ENCODE measurements around the gene RASGRP2.

The RASGRP2 gene

GRCh38 chr11:64762277-64762673, 18.3 kb upstream of the RASGRP2 start:
- H3K9me3 ChIP-seq (ENCODE audit: low read depth, low read length): no peaks in the 10 kb centered on the region
- no peak for TF ChIP-seq FOXP2 (optimal IDR thresholded peaks at IDR 0.05; ENCODE audit: control extremely low read depth, extremely low read length, insufficient read depth)
- TF ChIP-seq POLR2AphosphoS5 (IDR thresholded peaks at IDR 0.05; ENCODE audit: borderline replicate concordance, low read depth, low read length): peak; percentile 59
- no peak for TF ChIP-seq EZH2 (IDR thresholded peaks at IDR 0.05)
- H3K9ac ChIP-seq (ENCODE audit: insufficient read length): no peak overlapping the region
- DNase-seq (ENCODE audit: low read depth, low spot score): no peak
- no peak overlapping the region for H3K4me3 ChIP-seq
- H3K36me3 ChIP-seq (ENCODE audit: insufficient read depth, low read length): peaks cover 46% of the 10 kb centered on the region
- H3K27ac ChIP-seq: peak overlapping the region; percentile 42; the same call in 1 of the 2 replicates

GRCh38 chr11:64760759-64761420, 16.9 kb upstream of the RASGRP2 start:
- Histone ChIP-seq H3K9ac (ENCODE audit: insufficient read length) (no peak overlapping the region), H3K9me3 (ENCODE audit: low read depth, low read length) (no peaks in the 10 kb centered on the region), H3K4me3 (no peak overlapping the region), H3K27ac (peak overlapping the region; percentile 34; the same call in 1 of the 2 replicates), H3K36me3 (ENCODE audit: insufficient read depth, low read length) (peaks cover 34% of the 10 kb centered on the region)
- no peak for DNase-seq (ENCODE audit: low read depth, low spot score)
- TF ChIP-seq EZH2 (IDR thresholded peaks at IDR 0.05) (no peak), POLR2AphosphoS5 (IDR thresholded peaks at IDR 0.05; ENCODE audit: borderline replicate concordance, low read depth, low read length) (no peak; the same call in 1 of the 2 replicates), FOXP2 (optimal IDR thresholded peaks at IDR 0.05; ENCODE audit: control extremely low read depth, extremely low read length, insufficient read depth) (no peak)

- TF ChIP-seq POLR2AphosphoS5 (IDR thresholded peaks at IDR 0.05; ENCODE audit: borderline replicate concordance, low read depth, low read length) (no peak; the same call in 1 of the 2 replicates), EZH2 (IDR thresholded peaks at IDR 0.05) (no peak), FOXP2 (optimal IDR thresholded peaks at IDR 0.05; ENCODE audit: control extremely low read depth, extremely low read length, insufficient read depth) (no peak)
- H3K4me3 ChIP-seq: no peak within 1 kb of the TSS
- peaks cover 25% of the 10 kb centered on the region for H3K36me3 ChIP-seq (ENCODE audit: insufficient read depth, low read length)
- H3K27ac ChIP-seq: peak within 1 kb of the TSS; percentile 34; the same call in 1 of the 2 replicates
- H3K9me3 ChIP-seq (ENCODE audit: low read depth, low read length): no peaks in the 10 kb centered on the region
- DNase-seq (ENCODE audit: low read depth, low spot score): no peak
- no peak within 1 kb of the TSS for H3K9ac ChIP-seq (ENCODE audit: insufficient read length)
These were observed 16.1 kb upstream of the RASGRP2 start, which contains the start of gene PYGM for GRCh38 chr11:64759722-64760719. TSS of gene PYGM (minus strand) at chr11:64759974. CDS start at chr11:64759898, 76 bp downstream.

GRCh38 chr11:64759131-64759721, 15.3 kb upstream of the RASGRP2 start:
- Histone ChIP-seq H3K4me3 (no peak overlapping the region), H3K9me3 (ENCODE audit: low read depth, low read length) (no peaks in the 10 kb centered on the region), H3K36me3 (ENCODE audit: insufficient read depth, low read length) (peaks cover 18% of the 10 kb centered on the region), H3K27ac (no peak overlapping the region), H3K9ac (ENCODE audit: insufficient read length) (no peak overlapping the region)
- no peak for TF ChIP-seq FOXP2 (optimal IDR thresholded peaks at IDR 0.05; ENCODE audit: control extremely low read depth, extremely low read length, insufficient read depth)
- no peak for TF ChIP-seq POLR2AphosphoS5 (IDR thresholded peaks at IDR 0.05; ENCODE audit: borderline replicate concordance, low read depth, low read length)
- TF ChIP-seq EZH2 (IDR thresholded peaks at IDR 0.05): no peak
- DNase-seq (ENCODE audit: low read depth, low spot score): no peak

- no peak for TF ChIP-seq POLR2AphosphoS5 (IDR thresholded peaks at IDR 0.05; ENCODE audit: borderline replicate concordance, low read depth, low read length)
- no peak for TF ChIP-seq FOXP2 (optimal IDR thresholded peaks at IDR 0.05; ENCODE audit: control extremely low read depth, extremely low read length, insufficient read depth)
- TF ChIP-seq EZH2 (IDR thresholded peaks at IDR 0.05): no peak
- H3K9me3 ChIP-seq (ENCODE audit: low read depth, low read length): no peaks in the 10 kb centered on the region
- H3K4me3 ChIP-seq: no peak overlapping the region
- DNase-seq (ENCODE audit: low read depth, low spot score): no peak
- no peak overlapping the region for H3K9ac ChIP-seq (ENCODE audit: insufficient read length)
- no peak overlapping the region for H3K27ac ChIP-seq
- H3K36me3 ChIP-seq (ENCODE audit: insufficient read depth, low read length): peaks cover 10% of the 10 kb centered on the region
These were observed 14.6 kb upstream of the RASGRP2 start for GRCh38 chr11:64758330-64759079.

GRCh38 chr11:64757549-64758329, 13.8 kb upstream of the RASGRP2 start:
- no peak for DNase-seq (ENCODE audit: low read depth, low spot score)
- no peak overlapping the region for H3K9ac ChIP-seq (ENCODE audit: insufficient read length)

More at GRCh38 chr11:64757549-64758329, 13.8 kb upstream of the RASGRP2 start:
- TF ChIP-seq EZH2 (IDR thresholded peaks at IDR 0.05) (no peak), POLR2AphosphoS5 (IDR thresholded peaks at IDR 0.05; ENCODE audit: borderline replicate concordance, low read depth, low read length) (no peak), FOXP2 (optimal IDR thresholded peaks at IDR 0.05; ENCODE audit: control extremely low read depth, extremely low read length, insufficient read depth) (no peak)
- Histone ChIP-seq H3K9me3 (ENCODE audit: low read depth, low read length) (no peaks in the 10 kb centered on the region), H3K36me3 (ENCODE audit: insufficient read depth, low read length) (peaks cover 3% of the 10 kb centered on the region), H3K4me3 (no peak overlapping the region), H3K27ac (no peak overlapping the region)
